Measurements from ENCODE around the gene NRXN2. TPM values are rescaled to one million over a fixed set of nuclear protein-coding genes. Genes with fewer than 3 reads are reported as not detected.

NRXN2 gene
- total and polyA plus RNA-seq, 2 of the 13 experiments (the other 11 are each of a cell fraction or from before 2014, with no cell fraction given), result not detected

DNA sequence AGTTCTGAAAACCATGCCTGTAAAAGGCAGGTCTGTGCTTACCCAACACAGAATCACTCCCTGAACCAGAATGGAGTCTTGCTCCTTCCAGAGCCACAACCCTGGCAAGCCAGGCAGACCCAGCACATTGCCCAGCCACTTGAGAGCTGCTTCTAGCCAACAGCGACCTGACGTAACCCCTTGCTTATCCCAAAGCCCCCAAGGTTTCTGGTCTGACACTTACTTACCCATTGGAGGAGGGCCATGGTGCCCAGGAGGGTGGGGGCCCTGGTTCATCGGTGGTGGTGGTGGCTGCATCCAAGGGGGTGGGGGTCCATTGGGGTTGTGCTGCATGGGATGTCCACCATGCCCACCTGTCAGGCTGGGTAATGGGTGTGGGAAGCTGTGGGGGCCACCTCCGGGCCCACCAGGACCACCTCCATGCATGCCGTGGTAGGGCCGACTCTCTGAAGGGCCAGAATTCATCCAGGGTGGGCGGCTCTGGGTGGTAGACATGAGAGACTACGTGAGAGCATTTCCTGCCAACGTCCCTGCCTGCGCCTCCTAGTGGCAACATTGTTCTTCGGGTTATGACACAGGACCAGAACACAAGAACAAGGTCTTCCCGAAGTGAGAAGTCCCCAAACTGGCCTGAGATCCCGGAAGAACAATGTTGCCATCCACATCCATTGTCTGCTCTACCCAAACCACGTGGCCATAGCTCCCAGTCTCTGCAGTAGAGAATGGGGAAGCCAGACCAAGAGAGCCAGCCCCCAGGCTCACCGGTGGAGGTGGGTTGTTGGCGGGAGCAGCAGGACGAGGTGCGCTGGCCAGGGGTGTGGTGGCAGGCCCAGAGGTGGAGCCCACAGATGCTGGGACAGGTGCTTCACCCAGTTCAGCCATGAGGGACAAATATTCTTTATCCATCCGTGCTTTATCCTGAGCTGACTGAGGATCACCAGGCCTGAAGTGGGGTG is 44.6 kb upstream of the NRXN2 start (continued):
- TF ChIP-seq ONECUT2 (CRISPR knock-in tag; IDR thresholded peaks at IDR 0.05) (no peak), ZBTB7A (CRISPR knock-in tag; IDR thresholded peaks at IDR 0.05) (no peak), BCL6 (CRISPR knock-in tag; IDR thresholded peaks at IDR 0.05) (no peak), POLR2A (IDR thresholded peaks at IDR 0.05; ENCODE audit: insufficient read depth in 1 of 2, low read depth in 2 of 2, low read length in 2 of 2) (peak in 1 of 2 experiments; percentile 26; a peak in 2 of 4 replicates), CBX2 (IDR thresholded peaks at IDR 0.05; ENCODE audit: low read depth, low read length) (no peak), CBX2 (CRISPR knock-in tag; IDR thresholded peaks at IDR 0.05; ENCODE audit: low read depth) (no peak), SKI (IDR thresholded peaks at IDR 0.05; ENCODE audit: partially characterized antibody) (no peak), ZNF557 (CRISPR knock-in tag; IDR thresholded peaks at IDR 0.05) (no peak)
- TF ChIP-seq, protein P1, sequence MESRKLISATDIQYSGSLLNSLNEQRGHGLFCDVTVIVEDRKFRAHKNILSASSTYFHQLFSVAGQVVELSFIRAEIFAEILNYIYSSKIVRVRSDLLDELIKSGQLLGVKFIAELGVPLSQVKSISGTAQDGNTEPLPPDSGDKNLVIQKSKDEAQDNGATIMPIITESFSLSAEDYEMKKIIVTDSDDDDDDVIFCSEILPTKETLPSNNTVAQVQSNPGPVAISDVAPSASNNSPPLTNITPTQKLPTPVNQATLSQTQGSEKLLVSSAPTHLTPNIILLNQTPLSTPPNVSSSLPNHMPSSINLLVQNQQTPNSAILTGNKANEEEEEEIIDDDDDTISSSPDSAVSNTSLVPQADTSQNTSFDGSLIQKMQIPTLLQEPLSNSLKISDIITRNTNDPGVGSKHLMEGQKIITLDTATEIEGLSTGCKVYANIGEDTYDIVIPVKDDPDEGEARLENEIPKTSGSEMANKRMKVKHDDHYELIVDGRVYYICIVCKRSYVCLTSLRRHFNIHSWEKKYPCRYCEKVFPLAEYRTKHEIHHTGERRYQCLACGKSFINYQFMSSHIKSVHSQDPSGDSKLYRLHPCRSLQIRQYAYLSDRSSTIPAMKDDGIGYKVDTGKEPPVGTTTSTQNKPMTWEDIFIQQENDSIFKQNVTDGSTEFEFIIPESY (CRISPR knock-in tag; IDR thresholded peaks at IDR 0.05), result peak; percentile 14; the same call in 1 of the 2 replicates
- TF ChIP-seq, protein P2, sequence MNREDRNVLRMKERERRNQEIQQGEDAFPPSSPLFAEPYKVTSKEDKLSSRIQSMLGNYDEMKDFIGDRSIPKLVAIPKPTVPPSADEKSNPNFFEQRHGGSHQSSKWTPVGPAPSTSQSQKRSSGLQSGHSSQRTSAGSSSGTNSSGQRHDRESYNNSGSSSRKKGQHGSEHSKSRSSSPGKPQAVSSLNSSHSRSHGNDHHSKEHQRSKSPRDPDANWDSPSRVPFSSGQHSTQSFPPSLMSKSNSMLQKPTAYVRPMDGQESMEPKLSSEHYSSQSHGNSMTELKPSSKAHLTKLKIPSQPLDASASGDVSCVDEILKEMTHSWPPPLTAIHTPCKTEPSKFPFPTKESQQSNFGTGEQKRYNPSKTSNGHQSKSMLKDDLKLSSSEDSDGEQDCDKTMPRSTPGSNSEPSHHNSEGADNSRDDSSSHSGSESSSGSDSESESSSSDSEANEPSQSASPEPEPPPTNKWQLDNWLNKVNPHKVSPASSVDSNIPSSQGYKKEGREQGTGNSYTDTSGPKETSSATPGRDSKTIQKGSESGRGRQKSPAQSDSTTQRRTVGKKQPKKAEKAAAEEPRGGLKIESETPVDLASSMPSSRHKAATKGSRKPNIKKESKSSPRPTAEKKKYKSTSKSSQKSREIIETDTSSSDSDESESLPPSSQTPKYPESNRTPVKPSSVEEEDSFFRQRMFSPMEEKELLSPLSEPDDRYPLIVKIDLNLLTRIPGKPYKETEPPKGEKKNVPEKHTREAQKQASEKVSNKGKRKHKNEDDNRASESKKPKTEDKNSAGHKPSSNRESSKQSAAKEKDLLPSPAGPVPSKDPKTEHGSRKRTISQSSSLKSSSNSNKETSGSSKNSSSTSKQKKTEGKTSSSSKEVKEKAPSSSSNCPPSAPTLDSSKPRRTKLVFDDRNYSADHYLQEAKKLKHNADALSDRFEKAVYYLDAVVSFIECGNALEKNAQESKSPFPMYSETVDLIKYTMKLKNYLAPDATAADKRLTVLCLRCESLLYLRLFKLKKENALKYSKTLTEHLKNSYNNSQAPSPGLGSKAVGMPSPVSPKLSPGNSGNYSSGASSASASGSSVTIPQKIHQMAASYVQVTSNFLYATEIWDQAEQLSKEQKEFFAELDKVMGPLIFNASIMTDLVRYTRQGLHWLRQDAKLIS (CRISPR knock-in tag; IDR thresholded peaks at IDR 0.05), result no peak
- TF ChIP-seq, protein P3, sequence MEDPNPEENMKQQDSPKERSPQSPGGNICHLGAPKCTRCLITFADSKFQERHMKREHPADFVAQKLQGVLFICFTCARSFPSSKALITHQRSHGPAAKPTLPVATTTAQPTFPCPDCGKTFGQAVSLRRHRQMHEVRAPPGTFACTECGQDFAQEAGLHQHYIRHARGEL (CRISPR knock-in tag; IDR thresholded peaks at IDR 0.05), result no peak
